K562 (cell line): ENCODE data around the gene ANKRD24. TPM values are rescaled to one million over a fixed set of nuclear protein-coding genes. Genes with fewer than 3 reads are reported as not detected.

ENCODE experiments used
- BHLHE40 ChIP-seq: IDR thresholded peaks from 2 replicates; pipeline ENCODE4 v1.6.1; 2011; ENCODE audit warnings: low read length, improper control_type of control experiment
- KLF10 ChIP-seq: fragments of 250-450 bp; sonication (Bioruptor Pico); IDR thresholded peaks from 2 replicates; pipeline ENCODE4 v1.6.1; 2021; ENCODE audit warnings: matching md5 sums
- MCM3 ChIP-seq: fragments of 450-650 bp; IDR thresholded peaks from 2 replicates; pipeline ENCODE4 v1.6.1; 2016
- NFRKB ChIP-seq: fragments of 450-650 bp; IDR thresholded peaks from 2 replicates; pipeline ENCODE4 v1.6.1; 2016; ENCODE audit warnings: low read depth
- PRDM10 ChIP-seq: fragments of 450-650 bp; IDR thresholded peaks from 2 replicates; pipeline ENCODE4 v1.6.1; 2018; ENCODE audit not compliant: partially characterized antibody
- RBM15 ChIP-seq: fragments of 200-400 bp; formaldehyde crosslinking; IDR thresholded peaks from 2 replicates; pipeline ENCODE4 v1.6.1; 2018; ENCODE audit warnings: mild to moderate bottlenecking, low read length, moderate library complexity; ENCODE audit not compliant: insufficient read depth
- ZNF184 ChIP-seq: sonication (generic); formaldehyde crosslinking; IDR thresholded peaks from 2 replicates; pipeline ENCODE4 v1.5.0; 2020; ENCODE audit warnings: missing genetic modification reagents
- polyA plus RNA-seq, 8 experiments: library from polyadenylated mRNA; depleted of rRNA in 4 of 8; stranded (reverse) in 5 of 8; unstranded in 3 of 8; fragments of >200 nt; fragmentation: Nextera tagmentation in 2 of 8; fragmentation: Illumina TruSeq in 1 of 8; extraction: Ambion mirVana in 2 of 8; extraction: Trizol in 1 of 8; gene quantifications; 2 replicates each; pipeline versions ENCODE4 v1.2.1 to v1.2.3, GENCODE V29; 2011 to 2014; ENCODE audit warnings: inconsistent platforms in 1 of 8, missing spikeins in 1 of 8
- total RNA-seq, 7 experiments: library from RNA; depleted of rRNA in 6 of 7; stranded (reverse); fragments of >200 nt in 6 of 7; fragmentation: Illumina TruSeq in 2 of 7; extraction: Trizol in 2 of 7; gene quantifications; 2 replicates each; pipeline versions ENCODE4 v1.2.1 to v1.2.3, GENCODE V29; 2011 to 2021; ENCODE audit warnings: low replicate concordance in 1 of 7
- TF ChIP-seq, protein P1 (sequence below): fragments of 250-450 bp; sonication (Bioruptor Pico); IDR thresholded peaks from 2 replicates; pipeline ENCODE4 v1.5.0; 2021; ENCODE audit warnings: mild to moderate bottlenecking, moderate library complexity
- TF ChIP-seq, protein P2 (sequence below): sonication (generic); formaldehyde crosslinking; IDR thresholded peaks from 2 replicates; pipeline ENCODE4 v1.8.0; 2023; ENCODE audit warnings: missing genetic modification reagents, mild to moderate bottlenecking, borderline replicate concordance
- TF ChIP-seq, protein P3 (sequence below): fragments of 150-350 bp; IDR thresholded peaks from 2 replicates; pipeline ENCODE4 v1.6.1; 2014; ENCODE audit warnings: low read depth, mild to moderate bottlenecking, low read length, borderline replicate concordance

ANKRD24 gene
- total and polyA plus RNA-seq, 9 of the 15 experiments (the other 6 are each of a cell fraction or from before 2014, with no cell fraction given) = 0.07 to 0.12 (median 0.09) TPM; not detected in 5

DNA sequence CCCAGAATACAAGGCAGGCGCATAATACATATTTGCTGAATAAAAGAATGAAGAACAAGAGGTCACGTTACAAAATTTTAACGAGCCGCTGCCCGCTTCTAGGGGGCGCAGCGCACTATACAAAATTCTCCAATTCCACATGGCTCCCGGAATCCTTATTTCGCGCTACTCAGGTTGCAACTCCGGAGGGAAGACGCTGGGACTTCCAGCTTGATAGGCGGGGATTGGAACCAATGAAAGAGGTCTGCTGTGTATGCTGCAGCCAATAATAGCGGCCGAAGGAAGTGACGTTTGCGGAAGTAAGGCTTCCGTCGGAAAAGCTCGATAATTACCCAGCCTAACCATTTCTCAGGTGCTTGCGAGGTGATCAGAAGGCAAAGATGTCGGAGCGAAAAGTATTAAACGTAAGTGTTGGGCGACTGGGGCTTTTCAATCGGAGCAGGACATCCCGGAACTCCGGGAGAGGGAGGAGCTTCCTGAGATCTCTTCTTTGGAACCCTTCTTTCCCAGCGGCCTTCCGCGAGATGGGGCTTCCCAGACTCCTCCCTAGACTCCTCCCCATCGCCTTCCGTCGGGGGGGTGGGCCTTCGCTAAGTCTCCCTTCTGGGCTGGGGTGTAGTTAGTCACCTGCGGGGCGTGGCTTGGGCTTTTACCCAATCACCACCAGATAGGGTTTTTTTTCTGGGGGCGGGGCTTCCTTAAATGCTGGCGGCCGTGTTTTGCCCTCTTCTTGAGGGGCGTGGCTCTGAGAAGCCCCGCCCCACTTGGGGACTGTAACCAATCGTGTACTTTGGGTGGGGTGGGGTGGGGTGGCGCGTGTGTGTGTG lies 64.5 kb downstream of the ANKRD24 start, which contains the start of gene YJU2 (continued):
- TF ChIP-seq, protein P1, sequence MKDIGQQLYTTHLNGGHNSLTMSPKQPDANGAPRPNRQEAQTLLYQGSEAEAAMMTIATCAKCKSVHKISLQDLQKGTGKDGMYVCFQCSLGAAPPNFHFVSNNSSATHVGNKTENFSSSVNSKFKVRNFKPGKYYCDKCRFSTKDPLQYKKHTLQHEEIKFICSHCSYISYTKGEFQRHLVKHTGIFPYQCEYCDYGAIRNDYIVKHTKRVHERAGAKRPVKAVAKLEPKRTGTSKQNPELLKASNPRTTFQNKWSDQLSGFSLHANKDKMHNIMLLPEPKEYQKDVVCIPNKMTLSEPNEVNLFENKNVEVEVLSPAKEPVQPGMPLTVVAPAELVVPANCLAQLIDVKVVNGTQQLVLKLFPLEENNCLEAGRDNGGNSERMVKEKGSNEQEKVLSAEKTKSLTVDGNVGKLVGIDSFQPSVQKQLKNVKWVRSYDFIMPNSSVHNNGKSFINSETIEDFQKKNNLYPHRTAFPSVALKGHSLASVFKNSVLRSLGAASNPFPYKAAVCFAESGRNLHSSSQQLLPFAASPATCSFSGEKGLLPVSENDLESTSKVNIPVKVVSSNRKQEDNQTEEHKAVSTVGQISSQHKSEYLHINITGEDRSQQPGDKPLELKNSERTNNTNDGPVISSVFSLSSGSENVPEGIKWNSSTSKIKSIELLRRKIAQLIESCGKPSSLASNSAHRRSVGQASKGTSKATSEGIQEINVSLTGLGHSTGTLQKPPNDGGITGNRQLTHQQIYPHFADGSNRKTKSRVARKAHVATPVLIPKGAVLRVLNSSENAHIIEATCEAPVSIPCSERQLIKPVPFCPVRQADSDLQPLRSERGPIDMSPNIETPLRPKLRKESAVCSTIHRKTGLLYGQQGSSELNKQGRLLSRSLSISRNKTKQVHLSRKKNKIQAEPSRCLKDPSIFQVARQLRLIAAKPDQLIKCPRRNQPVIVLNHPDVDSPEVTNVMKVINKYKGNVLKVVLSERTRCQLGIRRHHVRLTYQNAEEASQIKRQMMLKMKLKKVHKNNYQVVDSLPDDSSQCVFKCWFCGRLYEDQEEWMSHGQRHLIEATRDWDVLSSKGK (CRISPR knock-in tag) = no peak
- no peak for TF ChIP-seq RBM15
- TF ChIP-seq KLF10 (CRISPR knock-in tag) = no peak
- TF ChIP-seq, protein P2, sequence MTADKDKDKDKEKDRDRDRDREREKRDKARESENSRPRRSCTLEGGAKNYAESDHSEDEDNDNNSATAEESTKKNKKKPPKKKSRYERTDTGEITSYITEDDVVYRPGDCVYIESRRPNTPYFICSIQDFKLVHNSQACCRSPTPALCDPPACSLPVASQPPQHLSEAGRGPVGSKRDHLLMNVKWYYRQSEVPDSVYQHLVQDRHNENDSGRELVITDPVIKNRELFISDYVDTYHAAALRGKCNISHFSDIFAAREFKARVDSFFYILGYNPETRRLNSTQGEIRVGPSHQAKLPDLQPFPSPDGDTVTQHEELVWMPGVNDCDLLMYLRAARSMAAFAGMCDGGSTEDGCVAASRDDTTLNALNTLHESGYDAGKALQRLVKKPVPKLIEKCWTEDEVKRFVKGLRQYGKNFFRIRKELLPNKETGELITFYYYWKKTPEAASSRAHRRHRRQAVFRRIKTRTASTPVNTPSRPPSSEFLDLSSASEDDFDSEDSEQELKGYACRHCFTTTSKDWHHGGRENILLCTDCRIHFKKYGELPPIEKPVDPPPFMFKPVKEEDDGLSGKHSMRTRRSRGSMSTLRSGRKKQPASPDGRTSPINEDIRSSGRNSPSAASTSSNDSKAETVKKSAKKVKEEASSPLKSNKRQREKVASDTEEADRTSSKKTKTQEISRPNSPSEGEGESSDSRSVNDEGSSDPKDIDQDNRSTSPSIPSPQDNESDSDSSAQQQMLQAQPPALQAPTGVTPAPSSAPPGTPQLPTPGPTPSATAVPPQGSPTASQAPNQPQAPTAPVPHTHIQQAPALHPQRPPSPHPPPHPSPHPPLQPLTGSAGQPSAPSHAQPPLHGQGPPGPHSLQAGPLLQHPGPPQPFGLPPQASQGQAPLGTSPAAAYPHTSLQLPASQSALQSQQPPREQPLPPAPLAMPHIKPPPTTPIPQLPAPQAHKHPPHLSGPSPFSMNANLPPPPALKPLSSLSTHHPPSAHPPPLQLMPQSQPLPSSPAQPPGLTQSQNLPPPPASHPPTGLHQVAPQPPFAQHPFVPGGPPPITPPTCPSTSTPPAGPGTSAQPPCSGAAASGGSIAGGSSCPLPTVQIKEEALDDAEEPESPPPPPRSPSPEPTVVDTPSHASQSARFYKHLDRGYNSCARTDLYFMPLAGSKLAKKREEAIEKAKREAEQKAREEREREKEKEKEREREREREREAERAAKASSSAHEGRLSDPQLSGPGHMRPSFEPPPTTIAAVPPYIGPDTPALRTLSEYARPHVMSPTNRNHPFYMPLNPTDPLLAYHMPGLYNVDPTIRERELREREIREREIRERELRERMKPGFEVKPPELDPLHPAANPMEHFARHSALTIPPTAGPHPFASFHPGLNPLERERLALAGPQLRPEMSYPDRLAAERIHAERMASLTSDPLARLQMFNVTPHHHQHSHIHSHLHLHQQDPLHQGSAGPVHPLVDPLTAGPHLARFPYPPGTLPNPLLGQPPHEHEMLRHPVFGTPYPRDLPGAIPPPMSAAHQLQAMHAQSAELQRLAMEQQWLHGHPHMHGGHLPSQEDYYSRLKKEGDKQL (CRISPR knock-in tag) = no peak
- TF ChIP-seq BHLHE40 = peak; percentile 67; the same call in 1 of the 2 replicates
- TF ChIP-seq, protein P3, sequence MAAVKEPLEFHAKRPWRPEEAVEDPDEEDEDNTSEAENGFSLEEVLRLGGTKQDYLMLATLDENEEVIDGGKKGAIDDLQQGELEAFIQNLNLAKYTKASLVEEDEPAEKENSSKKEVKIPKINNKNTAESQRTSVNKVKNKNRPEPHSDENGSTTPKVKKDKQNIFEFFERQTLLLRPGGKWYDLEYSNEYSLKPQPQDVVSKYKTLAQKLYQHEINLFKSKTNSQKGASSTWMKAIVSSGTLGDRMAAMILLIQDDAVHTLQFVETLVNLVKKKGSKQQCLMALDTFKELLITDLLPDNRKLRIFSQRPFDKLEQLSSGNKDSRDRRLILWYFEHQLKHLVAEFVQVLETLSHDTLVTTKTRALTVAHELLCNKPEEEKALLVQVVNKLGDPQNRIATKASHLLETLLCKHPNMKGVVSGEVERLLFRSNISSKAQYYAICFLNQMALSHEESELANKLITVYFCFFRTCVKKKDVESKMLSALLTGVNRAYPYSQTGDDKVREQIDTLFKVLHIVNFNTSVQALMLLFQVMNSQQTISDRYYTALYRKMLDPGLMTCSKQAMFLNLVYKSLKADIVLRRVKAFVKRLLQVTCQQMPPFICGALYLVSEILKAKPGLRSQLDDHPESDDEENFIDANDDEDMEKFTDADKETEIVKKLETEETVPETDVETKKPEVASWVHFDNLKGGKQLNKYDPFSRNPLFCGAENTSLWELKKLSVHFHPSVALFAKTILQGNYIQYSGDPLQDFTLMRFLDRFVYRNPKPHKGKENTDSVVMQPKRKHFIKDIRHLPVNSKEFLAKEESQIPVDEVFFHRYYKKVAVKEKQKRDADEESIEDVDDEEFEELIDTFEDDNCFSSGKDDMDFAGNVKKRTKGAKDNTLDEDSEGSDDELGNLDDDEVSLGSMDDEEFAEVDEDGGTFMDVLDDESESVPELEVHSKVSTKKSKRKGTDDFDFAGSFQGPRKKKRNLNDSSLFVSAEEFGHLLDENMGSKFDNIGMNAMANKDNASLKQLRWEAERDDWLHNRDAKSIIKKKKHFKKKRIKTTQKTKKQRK = peak; percentile 68; the same call in 1 of the 2 replicates
- TF ChIP-seq NFRKB = peak; percentile 93
- TF ChIP-seq ZNF184 (CRISPR knock-in tag) = no peak
- no peak for TF ChIP-seq MCM3
- TF ChIP-seq PRDM10 = peak; percentile 93
